GM10266 (cell line): ENCODE results near the gene CCDC34.

Experiments used
- DNase-seq: peaks from one replicate; pipeline ENCODE4 v3.0.0; 2012; ENCODE audit errors: extremely low spot score
- TF ChIP-seq, protein P1 (sequence below): IDR thresholded peaks from 2 replicates; pipeline ENCODE4 v1.5.1; 2012; ENCODE audit warnings: mild to moderate bottlenecking, low read depth; ENCODE audit not compliant: control insufficient read depth, insufficient read depth; ENCODE audit errors: missing control alignments

The CCDC34 gene

GRCh38 chr11:27401280-27401832 is 38.3 kb upstream of the CCDC34 start:
- TF ChIP-seq, protein P1, sequence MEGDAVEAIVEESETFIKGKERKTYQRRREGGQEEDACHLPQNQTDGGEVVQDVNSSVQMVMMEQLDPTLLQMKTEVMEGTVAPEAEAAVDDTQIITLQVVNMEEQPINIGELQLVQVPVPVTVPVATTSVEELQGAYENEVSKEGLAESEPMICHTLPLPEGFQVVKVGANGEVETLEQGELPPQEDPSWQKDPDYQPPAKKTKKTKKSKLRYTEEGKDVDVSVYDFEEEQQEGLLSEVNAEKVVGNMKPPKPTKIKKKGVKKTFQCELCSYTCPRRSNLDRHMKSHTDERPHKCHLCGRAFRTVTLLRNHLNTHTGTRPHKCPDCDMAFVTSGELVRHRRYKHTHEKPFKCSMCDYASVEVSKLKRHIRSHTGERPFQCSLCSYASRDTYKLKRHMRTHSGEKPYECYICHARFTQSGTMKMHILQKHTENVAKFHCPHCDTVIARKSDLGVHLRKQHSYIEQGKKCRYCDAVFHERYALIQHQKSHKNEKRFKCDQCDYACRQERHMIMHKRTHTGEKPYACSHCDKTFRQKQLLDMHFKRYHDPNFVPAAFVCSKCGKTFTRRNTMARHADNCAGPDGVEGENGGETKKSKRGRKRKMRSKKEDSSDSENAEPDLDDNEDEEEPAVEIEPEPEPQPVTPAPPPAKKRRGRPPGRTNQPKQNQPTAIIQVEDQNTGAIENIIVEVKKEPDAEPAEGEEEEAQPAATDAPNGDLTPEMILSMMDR: no peak
- no peak for DNase-seq

- TF ChIP-seq, protein P1: no peak
- DNase-seq: no peak
These were observed 35.4 kb upstream of the CCDC34 start for GRCh38 chr11:27398400-27398770.

- DNase-seq: no peak
- TF ChIP-seq, protein P1: no peak
These were observed 34.8 kb upstream of the CCDC34 start for GRCh38 chr11:27397624-27398399.

DNA sequence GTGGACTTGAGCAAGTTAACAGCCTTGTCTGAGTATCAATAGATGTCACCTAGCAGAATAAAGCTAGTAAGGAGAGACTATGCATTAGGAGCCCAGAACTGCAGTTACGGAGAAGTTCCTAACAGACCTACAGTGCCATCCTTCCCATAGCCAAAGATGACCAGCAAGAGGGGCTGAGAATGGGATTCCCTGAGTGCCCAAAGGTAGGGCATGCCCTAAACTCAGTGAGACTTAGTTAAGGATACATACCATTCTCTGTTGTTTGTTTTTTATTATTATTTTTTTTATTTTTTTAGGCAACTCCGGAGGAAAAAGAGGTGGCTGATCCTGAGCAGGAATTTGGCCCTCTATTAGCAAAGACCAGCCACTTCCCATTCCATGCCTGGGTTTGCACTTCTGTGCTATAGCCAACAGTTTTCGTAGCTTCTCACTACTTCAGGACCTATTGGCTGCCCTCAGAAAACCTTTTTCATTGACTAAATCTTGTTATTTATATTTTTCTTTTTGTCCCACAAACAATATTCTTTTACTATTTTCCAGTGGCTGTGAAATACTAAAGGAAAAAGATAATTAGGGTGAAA is 33.3 kb upstream of the CCDC34 start:
- no peak for DNase-seq
- TF ChIP-seq, protein P1: no peak

GRCh38 chr11:27395556-27396258 is 32.7 kb upstream of the CCDC34 start:
- TF ChIP-seq, protein P1: no peak
- DNase-seq: no peak

DNA sequence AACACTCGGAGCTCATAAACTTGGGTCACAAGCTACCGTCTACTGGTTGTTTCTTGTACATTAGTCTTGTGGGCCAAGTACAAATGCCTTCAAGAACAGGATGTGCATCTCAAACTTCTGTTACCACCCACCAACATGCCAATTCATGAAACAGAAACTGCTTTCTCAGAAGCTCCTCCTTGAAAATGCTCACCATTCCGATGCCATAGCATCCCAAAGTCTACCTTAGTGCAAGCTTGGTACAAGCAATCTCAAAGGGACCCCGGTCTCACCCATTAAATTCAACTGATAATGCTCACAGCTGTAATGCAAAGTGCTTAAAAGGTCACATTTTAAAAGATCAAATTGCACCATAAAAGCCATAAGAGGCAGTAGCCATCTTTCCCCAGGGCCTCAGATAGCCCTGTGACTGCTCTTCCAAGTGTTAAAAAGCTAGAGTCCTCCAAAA is 31.8 kb upstream of the CCDC34 start:
- TF ChIP-seq, protein P1: no peak
- DNase-seq: no peak
